ENCODE data around the gene PRR23A.
"Not testable (repeated sequence)": the region's sequence is repeated elsewhere in the genome, so short reads cannot be mapped to it uniquely, and the experiment has no call there.

PRR23A gene

DNA sequence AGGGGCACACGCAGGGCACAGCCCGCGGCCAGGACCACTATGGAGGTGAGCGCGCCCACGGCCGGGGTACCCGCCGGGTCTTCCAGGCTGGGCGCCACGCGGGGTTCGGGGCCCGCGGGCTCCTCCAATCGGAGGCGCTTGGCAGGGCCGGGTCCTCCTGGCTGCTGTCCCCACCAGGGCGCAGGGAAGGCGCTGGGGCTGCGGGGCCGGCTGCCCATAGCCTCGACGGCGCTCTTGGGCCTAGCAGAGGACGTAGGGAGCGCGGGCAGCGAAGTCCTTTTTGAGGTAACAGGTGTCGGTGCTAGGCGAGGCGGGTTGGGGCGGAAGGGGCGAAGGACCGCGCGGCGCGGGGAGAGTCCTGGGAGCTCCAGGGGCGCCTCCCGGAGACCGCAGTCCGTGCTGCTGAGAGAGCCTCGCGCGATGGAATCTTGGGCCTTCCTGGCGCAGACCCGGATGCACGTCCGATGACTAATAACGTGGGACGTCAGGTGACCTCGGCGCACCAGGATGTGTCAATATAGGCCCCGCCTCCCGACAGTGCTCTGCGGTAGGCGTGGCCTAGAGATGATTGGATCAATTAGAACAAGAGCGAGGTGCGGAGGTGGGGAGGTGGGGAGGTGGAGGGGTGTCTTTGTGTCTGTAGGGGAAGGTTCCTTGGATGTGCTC, at the start of gene PRR23A:
Gene PRR23A, minus strand, starts transcription at position 218 of the 666 bp plus-strand sequence. Its CDS starts 0 bp downstream, at position 218.
- DNase-seq (ENCODE audit: low spot score): no peak

- no peak for DNase-seq (ENCODE audit: low spot score)
These were observed 46.9 kb upstream of the PRR23A start for GRCh38 chr3:139052802-139053600.

- DNase-seq (ENCODE audit: low spot score): no peak
These were observed 38.5 kb upstream of the PRR23A start, which contains the start of gene PRR23C for GRCh38 chr3:139044366-139045210. PRR23C (minus strand) TSS chr3:139044892; CDS start chr3:139044620, 272 bp downstream.

- DNase-seq (ENCODE audit: low spot score): no peak
These were observed 37.7 kb upstream of the PRR23A start for GRCh38 chr3:139043554-139044365.

- DNase-seq (ENCODE audit: low spot score): no peak
These were observed 31.4 kb upstream of the PRR23A start for GRCh38 chr3:139037478-139037877.

DNA sequence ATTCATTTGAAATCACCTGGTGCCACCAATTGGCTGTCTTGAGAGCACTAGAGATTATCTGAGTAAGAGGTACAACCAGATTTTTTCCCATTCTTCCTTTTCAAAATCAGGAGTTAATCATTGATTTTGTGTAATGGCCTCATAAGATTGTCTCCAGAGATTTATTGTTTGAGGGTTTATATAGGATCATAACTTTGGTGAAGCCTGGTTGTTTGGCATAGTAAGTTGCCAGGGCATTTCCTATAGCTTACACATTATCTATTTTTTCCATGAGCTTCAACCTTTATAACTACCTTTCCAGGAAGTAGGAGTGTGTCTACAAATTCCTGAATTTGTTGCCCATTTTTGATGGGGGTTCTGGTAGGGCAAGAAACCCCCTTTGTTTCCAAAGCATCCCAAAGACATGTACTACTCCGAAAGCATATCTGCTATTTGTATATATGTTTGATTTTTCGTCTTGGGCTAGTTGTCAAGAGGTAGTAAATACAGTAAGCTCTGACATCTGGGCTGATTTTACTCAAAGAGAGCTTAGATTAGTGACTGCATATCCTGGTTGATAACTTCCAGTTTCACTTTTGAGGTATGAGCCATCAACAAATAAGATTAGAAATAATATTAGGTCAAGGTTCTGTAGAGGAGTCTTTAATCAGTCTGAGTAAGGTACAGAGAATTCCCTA, 26.4 kb upstream of the PRR23A start:
- no peak for DNase-seq (ENCODE audit: low spot score)

GRCh38 chr3:139030576-139030975, 24.5 kb upstream of the PRR23A start:
- not testable (repeated sequence) for DNase-seq (ENCODE audit: low spot score)

DNA sequence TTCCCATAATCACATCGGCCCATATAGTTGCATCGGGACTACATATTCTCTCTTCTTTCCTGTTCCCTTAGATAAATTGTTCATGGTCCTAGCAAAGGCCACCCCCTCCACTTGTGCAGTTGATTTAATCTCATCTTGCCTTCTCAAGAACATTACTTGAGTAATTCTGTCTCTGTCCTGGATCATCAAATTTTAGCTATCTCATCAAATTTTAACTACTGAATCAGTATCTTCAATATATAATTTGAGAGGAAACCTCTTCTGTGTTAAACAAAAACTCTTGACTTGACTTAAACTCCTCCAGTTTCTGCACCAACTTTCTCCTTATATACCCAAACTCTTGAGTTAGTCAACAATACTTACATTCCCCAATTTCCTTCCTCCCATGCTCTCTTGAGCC, 18.9 kb upstream of the PRR23A start:
- no peak for DNase-seq (ENCODE audit: low spot score)

DNA sequence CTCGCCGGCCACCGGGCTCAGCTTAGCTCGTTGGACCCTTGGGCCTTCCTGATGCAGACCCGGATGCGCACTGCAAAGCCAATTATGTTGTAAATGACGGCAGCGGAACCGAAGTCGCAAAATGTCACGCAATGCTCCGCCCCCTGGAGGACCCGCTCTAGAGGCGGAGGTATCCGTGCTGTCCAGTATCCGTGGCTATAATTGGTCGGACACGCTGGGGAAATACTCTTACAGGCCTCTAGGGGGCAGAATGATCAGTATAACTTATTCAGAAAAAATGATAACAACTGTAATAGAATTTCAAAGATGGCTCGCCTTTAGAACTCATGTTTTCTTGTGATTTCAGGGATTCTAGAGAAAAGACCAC, 14.8 kb upstream of the PRR23A start, which contains the start of gene PRR23B:
Gene PRR23B, minus strand, starts transcription at position 59 of the 367 bp plus-strand sequence. CDS start 265 bp downstream, outside the sequence.
- no peak for DNase-seq (ENCODE audit: low spot score)

GRCh38 chr3:139020036-139020867, 14.2 kb upstream of the PRR23A start:
- no peak for DNase-seq (ENCODE audit: low spot score)

DNA sequence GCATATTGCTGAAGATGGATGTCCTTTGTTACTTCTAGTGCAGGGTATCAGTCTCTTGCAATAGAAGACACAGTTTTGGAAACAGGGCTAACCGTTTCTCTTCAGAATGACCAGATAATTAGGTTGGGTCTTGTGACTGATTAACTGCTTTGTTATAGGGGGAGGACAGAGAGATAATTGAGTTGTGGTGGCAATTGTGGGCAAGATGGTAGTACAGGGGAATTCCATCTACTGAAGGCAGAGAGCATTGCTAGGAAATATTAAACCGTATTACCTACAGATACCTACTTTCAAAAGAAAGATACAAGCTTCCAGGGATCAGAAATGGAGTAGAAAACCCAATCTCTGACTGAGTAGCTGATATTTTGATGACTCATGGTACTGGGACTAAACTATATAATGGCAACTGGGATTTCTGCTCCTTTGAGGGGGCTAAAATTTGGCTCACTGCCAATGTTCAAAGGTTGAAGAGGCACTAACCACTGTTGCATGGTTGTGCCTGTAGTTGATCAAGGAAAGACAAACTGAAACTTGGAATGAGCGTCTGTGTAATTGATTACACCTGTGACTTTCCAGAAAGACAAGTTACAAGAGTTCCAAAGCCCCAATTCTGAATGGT, 10.5 kb upstream of the PRR23A start:
- DNase-seq (ENCODE audit: low spot score): no peak

DNA sequence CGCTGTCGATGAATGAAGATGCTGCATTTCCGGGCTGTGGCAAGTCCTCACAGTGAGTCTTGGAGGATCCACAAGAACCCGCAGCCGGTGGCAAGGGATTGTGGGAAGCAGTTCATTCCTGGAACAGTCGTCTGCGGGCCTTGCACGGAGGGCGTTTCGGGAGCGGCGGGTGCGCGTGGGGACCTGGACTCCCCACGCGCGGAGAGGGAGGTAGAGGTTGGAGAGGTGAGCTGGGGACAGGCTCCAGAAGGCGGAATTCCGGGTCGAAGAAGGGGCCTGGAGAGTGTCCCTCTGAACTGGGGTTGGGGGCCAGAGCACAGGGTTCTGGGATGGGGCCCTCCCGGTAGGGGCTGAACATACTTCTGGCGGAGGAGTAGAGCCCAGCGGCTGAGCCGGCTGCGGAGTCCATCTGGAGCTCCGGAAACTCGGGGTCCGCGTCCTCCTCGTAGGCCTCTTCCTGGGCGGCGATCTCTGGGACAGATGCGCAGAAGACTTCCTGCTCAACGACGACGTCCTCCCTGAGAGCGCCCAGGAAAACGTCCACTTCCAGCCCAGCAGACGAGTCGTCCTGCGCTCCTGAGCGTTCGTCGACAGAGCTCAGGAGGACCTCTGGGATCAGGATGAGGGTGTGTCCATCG, 593 bp downstream of the PRR23A start:
- DNase-seq (ENCODE audit: low spot score): no peak

DNA sequence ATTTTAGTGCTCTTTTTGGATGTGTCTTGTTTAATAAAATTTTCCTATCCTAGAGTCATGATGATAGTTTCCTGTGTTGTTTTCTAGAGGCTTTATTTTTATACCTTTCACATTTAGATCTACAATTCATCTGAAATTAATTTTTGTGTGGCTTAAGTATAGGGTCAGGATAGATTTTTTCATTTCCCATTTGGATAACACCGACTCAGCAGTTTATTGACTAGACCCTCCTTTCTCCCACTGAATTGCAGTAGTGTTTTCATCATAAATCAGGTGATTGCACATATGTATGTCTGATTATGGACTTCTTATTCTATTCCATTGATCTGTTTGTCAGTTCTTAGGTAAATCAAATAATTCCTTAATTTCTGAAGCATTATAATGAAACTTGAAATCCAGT, 10.4 kb downstream of the PRR23A start:
- no peak for DNase-seq (ENCODE audit: low spot score)

DNA sequence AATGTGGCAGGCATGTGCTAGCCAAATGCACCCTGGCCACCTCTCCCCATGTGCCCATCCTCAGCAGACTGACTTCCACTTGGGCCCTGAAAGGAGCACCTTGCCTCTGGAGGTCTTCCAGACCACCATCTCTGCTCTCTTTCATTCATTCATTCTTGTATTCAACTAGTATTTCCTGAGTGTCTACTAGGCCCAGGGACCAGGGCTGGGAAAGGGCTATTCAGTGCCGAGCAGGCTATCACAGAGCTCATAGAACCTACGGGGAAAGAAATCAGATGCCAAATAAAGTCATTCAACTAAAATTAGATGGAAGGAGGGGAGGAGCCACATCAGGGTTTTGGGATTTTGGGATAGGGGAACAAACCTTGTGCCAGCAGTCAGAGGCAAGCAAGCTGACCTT, 18.9 kb downstream of the PRR23A start:
- no peak for DNase-seq (ENCODE audit: low spot score)

GRCh38 chr3:138985932-138986331, 20.1 kb downstream of the PRR23A start:
- no peak for DNase-seq (ENCODE audit: low spot score)

- no peak for DNase-seq (ENCODE audit: low spot score)
These were observed 21.3 kb downstream of the PRR23A start for GRCh38 chr3:138984816-138985215.

DNA sequence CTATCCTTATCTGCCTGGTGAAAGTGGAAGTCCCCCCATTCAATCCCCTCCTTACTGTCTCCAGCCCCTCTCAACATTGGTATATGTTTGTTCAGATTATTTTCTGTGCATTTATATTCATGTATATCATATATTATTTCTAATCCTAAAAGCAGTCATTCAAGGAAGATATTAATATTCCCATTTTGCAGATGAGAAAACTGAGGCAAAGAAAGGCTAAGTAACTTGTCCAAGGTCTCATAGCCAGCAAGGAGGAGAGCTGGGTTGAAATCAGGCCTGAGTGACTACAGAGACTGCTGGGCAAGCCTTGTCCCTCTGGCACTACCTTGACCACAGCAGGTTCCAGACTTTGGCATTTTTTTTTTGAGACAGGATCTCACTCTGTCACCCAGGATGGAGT, 30.0 kb downstream of the PRR23A start:
- DNase-seq (ENCODE audit: low spot score): no peak

- no peak for DNase-seq (ENCODE audit: low spot score)
These were observed 30.7 kb downstream of the PRR23A start for GRCh38 chr3:138975351-138975750.

DNA sequence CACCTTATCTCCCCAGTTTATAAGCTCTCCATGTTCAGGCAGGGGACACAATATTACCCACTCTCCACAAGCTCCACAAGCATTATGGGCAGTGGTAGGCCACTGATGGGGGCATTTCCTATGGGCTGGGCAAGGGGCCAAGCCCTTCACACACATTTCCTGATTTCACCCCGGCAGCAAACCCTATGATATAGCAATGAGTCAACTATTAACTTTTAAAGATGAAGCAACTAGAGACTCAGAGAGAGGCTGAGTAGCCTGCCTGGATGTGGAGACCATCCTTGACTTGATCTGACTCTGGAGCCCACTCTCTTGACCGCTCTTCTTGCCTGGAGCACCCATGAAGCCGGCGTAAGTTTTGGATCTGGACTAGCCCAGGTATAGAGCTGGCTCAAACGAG, 31.6 kb downstream of the PRR23A start:
- DNase-seq (ENCODE audit: low spot score): no peak

All from hepatic stellate cell (primary cell).